GM18907 (cell line): ENCODE measurements around the gene GGACT.
A peak's percentile ranks its signal among the peaks of the same experiment; 100 is the strongest.
"Not testable (repeated sequence)": the region's sequence is repeated elsewhere in the genome, so short reads cannot be mapped to it uniquely, and the experiment has no call there.

ENCODE experiments used
- ATAC-seq: cut with Tn5 transposase; IDR thresholded peaks from one replicate; pipeline ENCODE4 v1.9.1; 2021; ENCODE audit warnings: mild to moderate bottlenecking, moderate library complexity; ENCODE audit not compliant: unreplicated experiment

The GGACT gene

DNA sequence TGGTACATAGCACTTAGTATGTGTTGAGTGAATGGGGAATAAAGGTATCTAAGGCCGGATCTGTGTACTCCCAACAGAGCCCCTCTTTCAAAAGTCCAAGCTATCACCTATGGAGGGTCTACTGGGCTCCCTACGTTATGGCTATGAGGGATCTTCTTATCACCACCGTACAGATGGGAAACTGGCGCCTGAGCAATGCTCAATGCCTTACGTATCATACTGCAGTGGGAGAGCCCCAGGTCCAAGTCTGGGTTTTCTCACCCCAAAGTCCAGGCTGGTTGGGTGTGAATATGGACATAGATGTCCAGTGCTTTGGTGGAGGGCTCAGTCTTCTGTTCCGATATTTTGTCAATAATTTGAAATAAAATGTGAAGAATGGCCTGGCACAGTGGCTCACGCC, 13.1 kb upstream of the GGACT start:
- no peak for ATAC-seq

DNA sequence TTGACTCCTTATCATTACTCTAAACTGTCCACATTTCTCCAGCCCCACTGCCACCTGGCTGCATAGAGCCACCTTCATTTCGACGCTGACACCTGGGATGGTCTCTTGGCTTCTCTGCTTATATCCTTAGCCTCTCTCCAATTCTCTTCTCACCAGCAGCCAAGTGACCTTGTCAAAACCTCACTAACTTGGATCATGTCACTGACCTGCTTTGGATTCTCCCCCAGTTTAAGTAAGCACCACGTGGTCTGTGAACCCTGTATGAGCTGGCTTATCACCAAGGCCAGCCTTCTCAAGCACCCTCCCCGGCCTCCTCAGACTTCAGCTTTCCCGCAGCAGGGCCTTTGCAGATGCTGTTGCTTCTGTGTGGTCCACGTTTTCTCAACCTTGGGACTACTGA, 12.3 kb upstream of the GGACT start:
- ATAC-seq: no peak

DNA sequence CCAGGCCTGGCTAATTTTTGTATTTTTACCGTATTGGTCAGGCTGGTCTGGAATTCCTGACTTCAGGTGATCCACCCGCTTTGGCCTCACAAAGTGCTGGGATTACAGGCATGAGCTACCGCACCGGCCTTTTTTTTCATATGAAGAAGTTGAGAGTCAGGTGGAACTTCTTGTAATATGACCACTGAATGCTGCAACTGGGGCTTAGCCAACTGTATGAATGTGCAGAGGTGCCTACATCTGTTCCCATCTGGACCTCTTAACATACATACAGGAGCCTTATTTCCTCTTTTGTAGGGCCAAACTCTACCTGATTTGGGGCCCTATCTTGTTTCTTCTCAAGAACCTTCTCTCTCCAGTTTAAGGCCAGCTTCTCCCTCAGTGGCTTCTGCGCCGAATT, 11.9 kb upstream of the GGACT start:
- ATAC-seq: no peak

- ATAC-seq: no peak
Measured at GRCh38 chr13:100597253-100597652, 8.7 kb upstream of the GGACT start.

DNA sequence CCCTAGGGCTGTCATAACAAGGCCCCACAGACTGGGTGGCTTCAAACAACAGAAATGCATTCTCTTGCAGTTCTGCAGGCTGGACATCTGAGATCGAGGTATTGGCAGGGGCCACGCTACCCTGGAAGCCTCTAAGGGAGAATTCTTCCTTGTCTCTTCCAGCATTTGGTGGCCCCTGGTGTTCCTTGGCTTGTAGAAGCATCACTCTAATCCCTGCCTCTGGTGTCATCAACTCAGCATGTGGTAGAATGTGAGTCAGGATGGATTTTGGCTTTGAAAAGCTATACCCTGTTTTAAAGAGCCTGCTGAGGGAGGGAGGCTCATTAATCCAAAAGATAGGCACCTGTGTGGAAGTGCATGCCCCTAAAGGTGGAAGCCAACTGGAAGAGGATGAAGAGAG, 7.9 kb upstream of the GGACT start:
- ATAC-seq: no peak

DNA sequence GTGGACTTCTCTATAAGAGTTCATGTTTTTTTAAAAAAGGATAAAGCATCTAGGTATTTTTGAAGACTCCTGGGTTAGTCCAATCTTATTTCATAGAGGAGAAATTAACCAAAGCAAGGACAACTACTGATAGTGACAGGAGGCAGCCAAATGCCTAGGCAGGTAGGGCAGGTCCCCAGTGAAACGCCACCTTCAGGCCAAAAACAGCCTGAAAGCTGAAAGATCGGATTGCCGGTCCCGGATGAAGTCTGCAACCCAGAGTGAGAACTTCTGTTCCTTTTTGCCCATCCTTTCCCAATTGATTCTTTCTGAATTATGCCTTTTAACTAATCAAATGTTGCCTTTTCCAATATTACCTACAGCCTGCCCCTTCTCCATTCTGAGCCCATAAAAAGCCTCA, 6.1 kb upstream of the GGACT start:
- ATAC-seq: no peak

DNA sequence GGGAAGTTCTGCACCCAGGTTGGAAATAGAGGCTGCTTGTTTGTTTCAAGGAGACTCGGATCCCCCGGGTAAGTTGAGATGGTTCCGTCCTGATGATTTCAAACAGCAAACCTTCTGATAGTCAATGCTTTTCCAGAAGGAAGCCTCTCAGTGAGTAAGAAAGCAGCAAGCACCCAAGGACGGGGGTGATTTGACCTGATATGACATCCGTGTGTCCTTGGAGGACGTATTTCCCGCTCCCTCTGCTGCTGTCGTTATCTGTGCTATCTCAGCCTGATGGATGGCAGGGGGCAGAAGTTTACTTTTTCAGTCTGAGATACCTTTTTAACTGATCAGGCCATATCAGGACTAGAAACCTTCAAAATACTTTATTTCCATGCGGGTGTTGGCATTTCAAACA, 5.7 kb upstream of the GGACT start:
- ATAC-seq: no peak

GRCh38 chr13:100589178-100589725, 663 bp upstream of the GGACT start:
- ATAC-seq: no peak

- no peak for ATAC-seq
Measured at GRCh38 chr13:100584896-100585295, 3.7 kb downstream of the GGACT start.

GRCh38 chr13:100581504-100581903, 7.1 kb downstream of the GGACT start:
- ATAC-seq: no peak

GRCh38 chr13:100581030-100581429, 7.6 kb downstream of the GGACT start:
- no peak for ATAC-seq

GRCh38 chr13:100580045-100580444, 8.5 kb downstream of the GGACT start:
- ATAC-seq: no peak

DNA sequence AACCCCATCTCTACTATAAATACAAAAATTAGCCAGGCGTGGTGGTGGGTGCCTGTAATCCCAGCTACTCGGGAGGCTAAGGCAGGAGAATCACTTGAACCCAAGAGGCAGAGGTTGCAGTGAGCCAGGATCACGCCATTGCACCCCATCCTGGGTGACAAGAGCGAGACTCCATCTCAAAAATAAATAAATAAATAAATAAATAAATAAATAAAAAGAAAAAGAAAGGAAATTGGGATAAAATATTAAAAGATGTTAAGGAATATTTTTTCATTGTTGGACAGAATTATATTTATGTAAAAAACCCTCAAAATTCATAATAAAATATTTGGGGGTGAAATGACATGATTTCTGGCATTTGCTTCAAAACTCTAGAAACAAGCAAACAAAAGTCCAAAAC, 11.3 kb downstream of the GGACT start:
- ATAC-seq: not testable (repeated sequence)

- ATAC-seq: peak; percentile 97
Measured at GRCh38 chr13:100573121-100573520, 15.5 kb downstream of the GGACT start.

- ATAC-seq: no peak
Measured at GRCh38 chr13:100566543-100566942, 22.0 kb downstream of the GGACT start.

DNA sequence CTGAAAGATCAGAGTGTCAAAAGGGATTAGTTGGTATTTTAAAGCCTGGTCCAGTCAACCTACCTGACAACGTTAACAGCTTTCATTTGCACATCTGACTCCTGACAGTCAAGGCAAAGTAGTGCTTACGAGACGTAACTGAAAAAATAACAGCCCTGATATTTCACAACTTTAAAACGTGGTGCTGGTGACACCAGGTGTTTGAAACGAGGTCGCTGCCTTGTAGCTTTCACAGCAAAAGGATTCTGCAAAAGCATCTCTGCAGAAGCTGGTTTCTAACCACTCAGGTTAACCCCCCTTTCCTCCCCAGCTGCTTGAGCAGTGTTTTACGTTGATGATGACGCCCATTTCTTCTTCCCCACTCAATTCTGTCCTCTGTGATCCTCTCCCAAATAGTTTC, 23.3 kb downstream of the GGACT start:
- no peak for ATAC-seq

GRCh38 chr13:100564444-100565223, 24.0 kb downstream of the GGACT start:
- no peak for ATAC-seq

DNA sequence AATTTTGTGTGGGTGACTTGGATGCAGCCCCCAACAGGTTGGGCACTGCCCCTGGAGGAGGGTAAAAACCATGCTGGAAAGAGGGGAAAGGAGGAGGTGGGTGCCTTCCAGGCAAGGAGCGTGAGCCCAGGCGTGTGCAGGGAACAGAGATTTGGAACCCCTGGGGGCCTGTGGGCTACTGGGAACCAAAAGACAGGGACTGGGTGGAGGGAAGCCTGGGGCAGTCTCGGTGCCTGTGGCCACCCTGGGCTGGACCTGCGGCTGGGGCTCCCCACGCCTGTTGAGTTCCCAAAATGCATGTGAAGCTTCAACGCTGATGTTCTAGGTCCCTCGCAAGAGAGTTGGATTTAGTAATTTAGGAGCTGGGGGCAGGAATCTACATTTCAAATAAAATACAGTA, 24.8 kb downstream of the GGACT start:
- no peak for ATAC-seq

DNA sequence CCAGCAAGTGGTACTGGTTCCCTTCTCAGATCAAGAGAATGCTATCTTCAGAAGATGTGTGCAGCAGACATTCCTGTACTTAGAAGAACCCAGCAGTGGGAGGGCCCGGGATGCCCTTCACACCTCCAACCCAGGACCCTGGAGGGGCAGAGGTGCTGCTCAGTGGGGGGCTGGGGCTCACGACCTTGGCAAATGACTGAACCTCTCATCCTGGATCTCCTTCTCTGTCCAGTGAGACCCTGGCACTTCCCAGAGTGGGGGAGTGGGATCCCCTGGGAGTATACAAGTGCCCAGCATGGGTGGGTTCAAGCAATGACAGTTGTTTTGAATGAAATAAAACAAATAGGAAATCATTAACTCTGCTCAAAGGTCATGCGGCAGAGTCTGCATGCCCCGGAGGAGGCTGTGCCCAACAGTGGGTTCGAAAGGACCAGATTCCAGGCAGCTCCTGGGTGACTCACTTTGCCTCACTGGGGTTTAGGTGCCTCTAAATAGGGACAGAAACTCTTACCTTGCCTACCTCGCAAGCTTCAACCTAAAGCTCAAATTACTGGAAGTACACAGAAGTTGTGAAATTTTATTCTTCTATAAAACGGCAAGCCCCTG, 26.9 kb downstream of the GGACT start:
- no peak for ATAC-seq

- no peak for ATAC-seq
Measured at GRCh38 chr13:100561158-100561499, 27.5 kb downstream of the GGACT start.

GRCh38 chr13:100560498-100561157, 28.0 kb downstream of the GGACT start:
- ATAC-seq: no peak

GRCh38 chr13:100559886-100560285, 28.7 kb downstream of the GGACT start:
- ATAC-seq: no peak
